ENCODE data around the gene CCDC88C. TPM values are rescaled to one million over a fixed set of nuclear protein-coding genes. Genes with fewer than 3 reads are reported as not detected.
"Not testable (repeated sequence)": the region's sequence is repeated elsewhere in the genome, so short reads cannot be mapped to it uniquely, and the experiment has no call there.

Gene CCDC88C
- total RNA-seq, 1 donor from 2014 or later, result 48.2 TPM

DNA sequence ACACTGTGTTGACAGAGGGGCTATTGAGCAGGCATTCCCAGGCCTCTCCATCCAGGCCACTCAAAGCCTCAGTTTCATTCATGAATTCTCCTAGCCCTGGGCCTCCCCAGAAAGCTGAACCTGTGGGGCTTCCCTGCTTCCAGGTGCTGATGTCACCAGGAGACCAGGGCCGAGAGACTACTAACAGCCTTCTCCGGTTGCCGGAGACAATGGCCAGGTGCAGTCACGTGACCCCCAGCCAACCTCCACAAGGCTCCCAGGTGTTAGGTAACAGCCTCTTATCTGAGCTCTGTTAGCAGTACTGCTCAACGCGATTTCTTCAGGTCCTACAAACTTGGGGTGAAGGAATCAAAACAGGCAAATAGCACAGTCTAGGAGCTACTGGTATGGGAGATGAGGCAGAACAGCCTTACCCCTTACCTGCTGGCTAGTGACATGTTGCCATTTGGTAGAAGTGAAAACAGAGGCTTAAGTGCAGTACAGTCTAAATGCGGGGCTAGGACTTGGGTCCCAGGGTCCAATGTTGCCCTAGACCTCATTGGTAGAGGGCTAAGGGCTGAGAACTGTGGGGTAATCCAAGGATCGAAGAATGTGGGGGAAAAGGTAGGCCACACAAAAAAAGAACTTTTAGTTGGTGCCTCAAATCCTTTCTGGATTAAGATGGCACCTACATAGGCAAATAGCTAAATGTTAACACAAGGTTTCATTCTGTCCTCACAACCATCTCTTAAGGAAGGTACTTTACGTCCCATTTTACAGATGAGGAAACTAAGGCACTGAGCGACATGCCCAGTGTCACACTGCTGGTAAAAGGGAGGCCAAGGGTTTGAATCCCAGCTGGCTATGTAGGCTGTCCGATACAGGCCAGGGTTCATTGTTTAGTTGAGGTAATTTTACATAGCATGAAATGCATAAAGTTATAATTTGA lies 3.8 kb downstream of the CCDC88C start:
- Mint-ChIP-seq H3K4me1 (ENCODE audit: unreplicated experiment) (peaks cover 30% of the 10 kb centered on the region), H3K27me3 (ENCODE audit: unreplicated experiment) (peaks cover 9% of the 10 kb centered on the region), H3K9me3 (ENCODE audit: unreplicated experiment) (no peaks in the 10 kb centered on the region), H3K4me3 (ENCODE audit: unreplicated experiment) (no peak overlapping the region), H3K36me3 (ENCODE audit: low read depth, unreplicated experiment) (peaks cover 19% of the 10 kb centered on the region), H3K27ac (ENCODE audit: unreplicated experiment) (no peak overlapping the region)
- TF ChIP-seq, protein P1, sequence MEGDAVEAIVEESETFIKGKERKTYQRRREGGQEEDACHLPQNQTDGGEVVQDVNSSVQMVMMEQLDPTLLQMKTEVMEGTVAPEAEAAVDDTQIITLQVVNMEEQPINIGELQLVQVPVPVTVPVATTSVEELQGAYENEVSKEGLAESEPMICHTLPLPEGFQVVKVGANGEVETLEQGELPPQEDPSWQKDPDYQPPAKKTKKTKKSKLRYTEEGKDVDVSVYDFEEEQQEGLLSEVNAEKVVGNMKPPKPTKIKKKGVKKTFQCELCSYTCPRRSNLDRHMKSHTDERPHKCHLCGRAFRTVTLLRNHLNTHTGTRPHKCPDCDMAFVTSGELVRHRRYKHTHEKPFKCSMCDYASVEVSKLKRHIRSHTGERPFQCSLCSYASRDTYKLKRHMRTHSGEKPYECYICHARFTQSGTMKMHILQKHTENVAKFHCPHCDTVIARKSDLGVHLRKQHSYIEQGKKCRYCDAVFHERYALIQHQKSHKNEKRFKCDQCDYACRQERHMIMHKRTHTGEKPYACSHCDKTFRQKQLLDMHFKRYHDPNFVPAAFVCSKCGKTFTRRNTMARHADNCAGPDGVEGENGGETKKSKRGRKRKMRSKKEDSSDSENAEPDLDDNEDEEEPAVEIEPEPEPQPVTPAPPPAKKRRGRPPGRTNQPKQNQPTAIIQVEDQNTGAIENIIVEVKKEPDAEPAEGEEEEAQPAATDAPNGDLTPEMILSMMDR (IDR thresholded peaks at IDR 0.05; ENCODE audit: unreplicated experiment), result no peak
- DNase-seq (ENCODE audit: low spot score), result no peak

DNA sequence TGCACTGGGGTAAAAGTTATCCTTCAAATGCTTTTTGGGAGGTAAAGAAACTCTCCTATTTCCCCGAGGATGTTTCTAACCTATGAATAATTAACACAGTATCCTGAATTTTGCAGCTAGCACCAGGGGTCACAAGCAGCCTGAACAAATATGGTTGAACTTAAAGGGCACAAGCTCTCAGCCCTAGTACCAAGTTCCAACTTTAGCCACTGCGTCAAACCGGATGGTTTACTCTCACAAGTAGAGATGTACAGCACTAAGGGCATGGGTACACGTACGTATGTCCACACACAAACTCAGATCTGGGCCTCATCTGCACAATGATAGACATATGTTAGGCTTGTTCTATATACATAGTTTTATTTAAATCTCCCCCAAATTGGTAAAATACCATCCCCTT lies 4.7 kb downstream of the CCDC88C start:
- Mint-ChIP-seq H3K27me3 (ENCODE audit: unreplicated experiment) (peaks cover 9% of the 10 kb centered on the region), H3K4me1 (ENCODE audit: unreplicated experiment) (peaks cover 30% of the 10 kb centered on the region), H3K36me3 (ENCODE audit: low read depth, unreplicated experiment) (peaks cover 22% of the 10 kb centered on the region), H3K9me3 (ENCODE audit: unreplicated experiment) (no peaks in the 10 kb centered on the region), H3K27ac (ENCODE audit: unreplicated experiment) (no peak overlapping the region), H3K4me3 (ENCODE audit: unreplicated experiment) (no peak overlapping the region)
- DNase-seq (ENCODE audit: low spot score), result no peak
- TF ChIP-seq, protein P1 (IDR thresholded peaks at IDR 0.05; ENCODE audit: unreplicated experiment), result no peak

DNA sequence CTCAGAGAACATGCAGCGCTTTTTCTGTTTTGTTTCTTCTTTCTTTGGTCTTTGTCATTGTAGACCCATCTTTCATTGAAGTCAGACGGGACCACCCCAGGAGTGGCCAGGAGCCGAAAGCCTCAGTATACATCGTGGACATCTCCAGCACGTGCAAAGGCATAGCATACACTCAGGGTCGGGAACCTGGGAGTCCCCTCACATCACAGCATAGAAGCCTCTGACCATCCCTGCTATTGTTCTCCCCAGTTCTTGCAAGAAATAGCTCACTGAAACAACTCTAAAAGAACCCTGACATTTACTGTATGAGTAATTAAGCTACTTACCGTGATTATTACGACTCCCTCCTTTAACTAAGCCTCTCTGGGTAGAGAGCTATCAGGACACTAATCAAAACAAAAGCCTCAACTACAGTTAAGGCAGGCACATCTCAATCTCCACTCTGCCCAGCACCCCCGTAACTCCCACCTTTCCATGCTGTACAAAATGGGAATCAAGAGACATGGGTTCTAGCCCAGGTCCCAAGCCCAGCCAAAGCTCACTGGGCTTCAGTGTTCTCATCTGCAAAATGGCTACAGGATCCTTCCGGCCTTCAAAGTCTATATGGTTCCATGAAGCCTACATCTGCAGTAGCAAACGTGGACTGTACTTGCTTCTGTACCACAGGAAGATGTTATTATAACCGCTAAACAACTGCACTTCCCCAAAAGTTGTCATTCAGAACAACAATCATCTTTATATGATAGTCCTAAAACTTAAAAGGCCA lies 6.7 kb downstream of the CCDC88C start:
- Mint-ChIP-seq H3K9me3 (ENCODE audit: unreplicated experiment) (no peaks in the 10 kb centered on the region), H3K4me3 (ENCODE audit: unreplicated experiment) (no peak overlapping the region), H3K27ac (ENCODE audit: unreplicated experiment) (no peak overlapping the region), H3K36me3 (ENCODE audit: low read depth, unreplicated experiment) (peaks cover 31% of the 10 kb centered on the region), H3K4me1 (ENCODE audit: unreplicated experiment) (peaks cover 23% of the 10 kb centered on the region), H3K27me3 (ENCODE audit: unreplicated experiment) (peaks cover 2% of the 10 kb centered on the region)
- no peak for DNase-seq (ENCODE audit: low spot score)
- TF ChIP-seq, protein P1 (IDR thresholded peaks at IDR 0.05; ENCODE audit: unreplicated experiment), result no peak

DNA sequence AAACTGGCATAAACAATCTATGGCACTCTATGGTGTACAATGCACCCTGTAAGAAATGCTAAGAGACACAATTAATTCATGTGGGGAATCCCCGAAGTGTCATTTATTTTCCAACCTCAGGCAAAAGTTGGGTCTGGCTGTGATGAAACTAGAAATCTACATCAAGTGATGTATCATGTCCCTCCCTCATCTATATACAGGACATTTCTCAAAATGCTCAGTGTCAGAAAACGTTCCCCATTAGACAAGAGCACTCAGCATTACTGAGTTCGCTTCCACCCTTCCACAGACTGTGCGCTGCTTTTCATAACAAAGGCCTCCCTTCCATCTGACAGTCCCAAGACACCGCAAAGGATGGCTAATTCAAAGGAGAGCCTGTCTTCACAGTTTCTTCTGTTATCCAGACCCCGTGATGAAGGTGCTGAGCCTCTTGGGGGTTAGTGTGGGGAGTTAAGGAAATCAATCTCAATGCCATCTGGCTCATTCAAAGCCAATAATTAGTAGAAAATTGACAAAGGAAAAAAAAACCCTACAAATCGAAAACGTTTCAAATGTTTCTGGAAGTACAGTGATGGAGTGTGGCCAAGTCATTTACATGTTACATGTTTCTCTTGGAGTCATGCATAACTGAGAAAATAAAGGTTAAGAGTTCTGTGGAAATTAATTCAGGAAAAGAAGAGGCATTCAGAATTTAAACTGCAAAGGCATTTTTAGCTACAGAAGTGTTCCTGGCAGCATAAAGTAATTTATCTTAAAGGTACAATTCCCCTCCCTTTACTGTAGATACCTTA lies 7.5 kb downstream of the CCDC88C start:
- peaks cover 31% of the 10 kb centered on the region for H3K36me3 Mint-ChIP-seq (ENCODE audit: low read depth, unreplicated experiment)
- H3K4me3 Mint-ChIP-seq (ENCODE audit: unreplicated experiment), result no peak overlapping the region
- H3K4me1 Mint-ChIP-seq (ENCODE audit: unreplicated experiment), result peaks cover 18% of the 10 kb centered on the region
- TF ChIP-seq, protein P1 (IDR thresholded peaks at IDR 0.05; ENCODE audit: unreplicated experiment), result no peak
- H3K9me3 Mint-ChIP-seq (ENCODE audit: unreplicated experiment), result no peaks in the 10 kb centered on the region
- H3K27ac Mint-ChIP-seq (ENCODE audit: unreplicated experiment), result no peak overlapping the region
- H3K27me3 Mint-ChIP-seq (ENCODE audit: unreplicated experiment), result peaks cover 4% of the 10 kb centered on the region
- DNase-seq (ENCODE audit: low spot score), result no peak

DNA sequence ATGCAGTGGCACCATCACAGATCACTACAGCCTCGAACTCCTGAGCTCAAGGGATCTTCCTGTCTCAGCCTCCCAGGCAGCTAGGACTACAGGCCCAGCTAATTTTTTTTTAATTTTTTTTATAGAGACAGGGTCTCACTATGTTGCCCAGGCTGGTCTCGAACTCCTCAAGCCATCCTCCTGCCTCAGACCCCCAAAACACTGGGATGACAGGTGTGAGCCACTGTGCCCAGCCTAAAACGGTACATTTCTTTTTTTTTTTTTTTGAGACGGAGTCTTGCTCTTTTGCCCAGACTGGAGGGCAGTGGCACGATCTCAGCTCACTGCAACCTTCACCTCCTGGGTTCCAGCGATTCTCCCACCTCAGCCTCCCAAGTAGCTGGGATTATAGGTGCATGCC lies 8.4 kb downstream of the CCDC88C start:
- H3K27ac Mint-ChIP-seq (ENCODE audit: unreplicated experiment); H3K4me3 Mint-ChIP-seq (ENCODE audit: unreplicated experiment); H3K4me1 Mint-ChIP-seq (ENCODE audit: unreplicated experiment); DNase-seq (ENCODE audit: low spot score); H3K27me3 Mint-ChIP-seq (ENCODE audit: unreplicated experiment); H3K9me3 Mint-ChIP-seq (ENCODE audit: unreplicated experiment): not testable (repeated sequence)
- peaks cover 26% of the 10 kb centered on the region for H3K36me3 Mint-ChIP-seq (ENCODE audit: low read depth, unreplicated experiment)

All from endothelial cell (in vitro differentiated cells).